KMS-11 (cell line): Measurements from ENCODE around the gene COL23A1.
"Not testable (repeated sequence)": the region's sequence is repeated elsewhere in the genome, so short reads cannot be mapped to it uniquely, and the experiment has no call there.

Experiments
- H2AFZ ChIP-seq: fragments of 200-600 bp; sonication (generic); 2 replicates; pipeline ENCODE4 v1.6.1; 2016; ENCODE audit warnings: antibody characterized with exemption, mixed run types, low read depth
- H3K27ac ChIP-seq: fragments of 200-600 bp; sonication (generic); 2 replicates; pipeline ENCODE4 v1.6.1; 2016; ENCODE audit warnings: mild to moderate bottlenecking, mixed run types
- H3K27me3 ChIP-seq: fragments of 200-600 bp; sonication (generic); 2 replicates; pipeline ENCODE4 v1.6.1; 2017; ENCODE audit warnings: mild to moderate bottlenecking, low read depth, mixed run types, moderate library complexity; ENCODE audit not compliant: insufficient read depth
- H3K36me3 ChIP-seq: fragments of 200-600 bp; sonication (generic); 2 replicates; pipeline ENCODE4 v1.6.1; 2017; ENCODE audit warnings: mild to moderate bottlenecking, mixed run types; ENCODE audit not compliant: insufficient read depth
- H3K4me1 ChIP-seq: fragments of 200-600 bp; sonication (generic); 2 replicates; pipeline ENCODE4 v1.6.1; 2016; ENCODE audit warnings: mild to moderate bottlenecking, low read depth, mixed run types; ENCODE audit not compliant: poor library complexity, severe bottlenecking
- H3K4me2 ChIP-seq: fragments of 200-600 bp; sonication (generic); 2 replicates; pipeline ENCODE4 v1.7.0; 2016; ENCODE audit warnings: mild to moderate bottlenecking, mixed run types
- H3K4me3 ChIP-seq: fragments of 200-600 bp; sonication (generic); IDR thresholded peaks from 2 replicates; pipeline ENCODE4 v1.6.1; 2017; ENCODE audit warnings: low read depth, low read length, mixed read lengths; ENCODE audit not compliant: insufficient read depth
- H3K79me2 ChIP-seq: fragments of 200-600 bp; sonication (generic); 2 replicates; pipeline ENCODE4 v1.6.1; 2016; ENCODE audit warnings: low read depth, mixed run types; ENCODE audit not compliant: insufficient read depth
- H3K9ac ChIP-seq: fragments of 200-600 bp; sonication (generic); 2 replicates; pipeline ENCODE4 v1.6.1; 2016; ENCODE audit warnings: mild to moderate bottlenecking, mixed run types
- H4K20me1 ChIP-seq: fragments of 200-600 bp; sonication (generic); 2 replicates; pipeline ENCODE4 v1.6.1; 2016; ENCODE audit warnings: mild to moderate bottlenecking, mixed run types; ENCODE audit not compliant: insufficient read depth
- CTCF ChIP-seq: fragments of 200-600 bp; sonication (generic); conservative IDR thresholded peaks from 2 replicates; pipeline ENCODE4 v1.6.1; 2017; ENCODE audit warnings: low read depth, mild to moderate bottlenecking, antibody characterized with exemption, low read length, moderate library complexity, mixed read lengths

COL23A1 gene

GRCh38 chr5:178587763-178588611, 2.2 kb downstream of the COL23A1 start:
- TF ChIP-seq CTCF, result no peak
- Histone ChIP-seq H3K9ac (no peak overlapping the region), H3K27ac (no peak overlapping the region), H3K27me3 (no peaks in the 10 kb centered on the region), H2AFZ (no peak overlapping the region), H4K20me1 (no peaks in the 10 kb centered on the region), H3K36me3 (no peaks in the 10 kb centered on the region), H3K4me1 (no peaks in the 10 kb centered on the region), H3K4me2 (no peak overlapping the region), H3K4me3 (no peak overlapping the region), H3K79me2 (no peaks in the 10 kb centered on the region)

GRCh38 chr5:178586396-178586795, 3.8 kb downstream of the COL23A1 start:
- no peaks in the 10 kb centered on the region for H3K36me3 ChIP-seq
- no peaks in the 10 kb centered on the region for H3K79me2 ChIP-seq
- H3K27ac ChIP-seq, result no peak overlapping the region
- H3K27me3 ChIP-seq, result no peaks in the 10 kb centered on the region
- H3K9ac ChIP-seq, result no peak overlapping the region
- no peaks in the 10 kb centered on the region for H4K20me1 ChIP-seq
- H2AFZ ChIP-seq, result no peak overlapping the region
- H3K4me2 ChIP-seq, result no peak overlapping the region
- TF ChIP-seq CTCF, result no peak
- no peaks in the 10 kb centered on the region for H3K4me1 ChIP-seq
- no peak overlapping the region for H3K4me3 ChIP-seq

- H3K27me3 ChIP-seq, H3K4me3 ChIP-seq: not testable (repeated sequence)
These were observed 4.8 kb downstream of the COL23A1 start for GRCh38 chr5:178585421-178585820.

GRCh38 chr5:178583279-178583678, 6.9 kb downstream of the COL23A1 start:
- no peak for TF ChIP-seq CTCF
- no peaks in the 10 kb centered on the region for H3K27me3 ChIP-seq
- no peak overlapping the region for H3K27ac ChIP-seq
- no peak overlapping the region for H3K4me2 ChIP-seq
- H3K4me1 ChIP-seq, result no peaks in the 10 kb centered on the region
- no peaks in the 10 kb centered on the region for H3K79me2 ChIP-seq
- H2AFZ ChIP-seq, result no peak overlapping the region
- H3K4me3 ChIP-seq, result no peak overlapping the region
- no peak overlapping the region for H3K9ac ChIP-seq
- no peaks in the 10 kb centered on the region for H3K36me3 ChIP-seq
- no peaks in the 10 kb centered on the region for H4K20me1 ChIP-seq

More at GRCh38 chr5:178585421-178585820, 4.8 kb downstream of the COL23A1 start:
- H3K4me1 ChIP-seq, H4K20me1 ChIP-seq, H2AFZ ChIP-seq, H3K27ac ChIP-seq, H3K79me2 ChIP-seq, H3K9ac ChIP-seq, H3K36me3 ChIP-seq, H3K4me2 ChIP-seq: not testable (repeated sequence)

- Histone ChIP-seq H2AFZ (no peak overlapping the region), H3K36me3 (no peaks in the 10 kb centered on the region), H3K9ac (no peak overlapping the region), H3K4me2 (no peak overlapping the region), H3K27ac (no peak overlapping the region), H3K27me3 (no peaks in the 10 kb centered on the region), H3K79me2 (no peaks in the 10 kb centered on the region), H3K4me1 (no peaks in the 10 kb centered on the region), H4K20me1 (no peaks in the 10 kb centered on the region), H3K4me3 (no peak overlapping the region)
- no peak for TF ChIP-seq CTCF
These were observed 7.9 kb downstream of the COL23A1 start for GRCh38 chr5:178582291-178582690.
